ENCODE data around the gene GRM5.

GRM5 gene

DNA sequence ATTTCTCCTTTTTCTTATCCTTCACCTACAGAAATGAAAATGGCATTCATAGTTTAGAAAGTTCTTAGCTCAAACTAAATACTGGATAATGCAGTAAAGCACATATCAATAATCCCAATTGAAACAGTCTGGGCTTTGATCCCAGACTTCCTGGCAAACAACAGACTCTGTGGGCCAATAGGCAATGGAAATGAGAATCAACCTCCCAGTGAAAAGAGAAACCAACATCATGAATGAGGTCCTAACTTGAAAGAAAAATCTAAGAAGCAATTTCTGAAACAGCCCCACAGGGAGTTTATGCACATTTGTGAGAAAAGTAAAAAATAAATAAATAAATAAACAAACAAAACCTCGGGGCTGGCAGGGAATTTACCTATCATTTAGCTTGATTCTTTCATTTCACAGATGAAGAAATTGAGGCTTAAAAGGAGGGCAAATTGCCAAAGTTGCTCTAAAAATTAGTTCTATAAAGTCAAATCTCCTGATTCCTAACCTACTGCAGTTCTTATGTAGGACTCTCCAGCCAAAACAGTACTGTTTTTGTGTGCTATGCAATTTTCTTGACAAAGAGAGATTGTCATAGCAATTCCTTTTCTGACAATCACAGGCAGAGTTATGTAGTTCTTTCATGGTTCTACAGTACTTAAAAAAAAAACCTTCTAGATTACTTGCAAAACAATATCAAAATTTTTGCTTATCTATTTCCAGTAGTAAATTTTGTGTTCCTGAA, 265.8 kb downstream of the GRM5 start:
- no peak for DNase-seq (ENCODE audit: low read depth)
- TF ChIP-seq CTCF (IDR thresholded peaks at IDR 0.05; ENCODE audit: insufficient read depth, low read depth, low read length, missing control alignments) = no peak
- no peak overlapping the region for H3K4me3 ChIP-seq (ENCODE audit: low read depth, low read length)

GRCh38 chr11:88790182-88790581, 275.6 kb downstream of the GRM5 start:
- H3K4me3 ChIP-seq (ENCODE audit: low read depth, low read length) = no peak overlapping the region
- no peak for DNase-seq (ENCODE audit: low read depth)
- TF ChIP-seq CTCF (IDR thresholded peaks at IDR 0.05; ENCODE audit: insufficient read depth, low read depth, low read length, missing control alignments) = no peak

GRCh38 chr11:88779577-88779976, 286.2 kb downstream of the GRM5 start:
- H3K4me3 ChIP-seq (ENCODE audit: low read depth, low read length) = no peak overlapping the region
- DNase-seq (ENCODE audit: low read depth) = no peak
- no peak for TF ChIP-seq CTCF (IDR thresholded peaks at IDR 0.05; ENCODE audit: insufficient read depth, low read depth, low read length, missing control alignments)

GRCh38 chr11:88770475-88771079, 295.2 kb downstream of the GRM5 start:
- no peak overlapping the region for H3K4me3 ChIP-seq (ENCODE audit: low read depth, low read length)
- no peak for DNase-seq (ENCODE audit: low read depth)
- no peak for TF ChIP-seq CTCF (IDR thresholded peaks at IDR 0.05; ENCODE audit: insufficient read depth, low read depth, low read length, missing control alignments)

GRCh38 chr11:88744140-88744539, 321.6 kb downstream of the GRM5 start:
- DNase-seq (ENCODE audit: low read depth) = no peak
- no peak for TF ChIP-seq CTCF (IDR thresholded peaks at IDR 0.05; ENCODE audit: insufficient read depth, low read depth, low read length, missing control alignments)
- H3K4me3 ChIP-seq (ENCODE audit: low read depth, low read length) = no peak overlapping the region

DNA sequence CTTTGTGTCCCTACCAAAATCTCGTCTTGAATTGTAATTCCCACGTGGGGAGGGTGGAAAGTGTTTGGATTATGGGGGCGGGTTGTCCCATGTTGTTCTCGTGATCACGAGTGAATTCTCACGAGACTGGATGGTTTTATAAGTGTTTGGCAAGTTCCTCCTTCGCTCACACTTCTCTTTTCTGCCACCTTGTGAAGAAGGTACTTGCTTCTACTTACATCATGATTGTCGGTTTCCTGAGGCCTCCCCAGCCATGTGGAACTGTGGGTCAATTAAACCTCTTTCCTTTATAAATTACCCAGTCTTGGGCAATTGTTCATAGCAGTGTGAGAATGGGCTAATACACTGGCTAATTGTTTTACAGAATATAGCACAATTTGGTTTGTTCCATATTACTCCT, 326.3 kb downstream of the GRM5 start:
- no peak for DNase-seq (ENCODE audit: low read depth)
- no peak overlapping the region for H3K4me3 ChIP-seq (ENCODE audit: low read depth, low read length)
- TF ChIP-seq CTCF (IDR thresholded peaks at IDR 0.05; ENCODE audit: insufficient read depth, low read depth, low read length, missing control alignments) = no peak

GRCh38 chr11:88709567-88709966, 356.2 kb downstream of the GRM5 start:
- no peak for DNase-seq (ENCODE audit: low read depth)
- no peak for TF ChIP-seq CTCF (IDR thresholded peaks at IDR 0.05; ENCODE audit: insufficient read depth, low read depth, low read length, missing control alignments)
- H3K4me3 ChIP-seq (ENCODE audit: low read depth, low read length) = no peak overlapping the region
